ENCODE data around the gene HOXB9. TPM values are rescaled to one million over a fixed set of nuclear protein-coding genes. Genes with fewer than 3 reads are reported as not detected.

The HOXB9 gene
- total and polyA plus RNA-seq, 11 donors = not detected

DNA sequence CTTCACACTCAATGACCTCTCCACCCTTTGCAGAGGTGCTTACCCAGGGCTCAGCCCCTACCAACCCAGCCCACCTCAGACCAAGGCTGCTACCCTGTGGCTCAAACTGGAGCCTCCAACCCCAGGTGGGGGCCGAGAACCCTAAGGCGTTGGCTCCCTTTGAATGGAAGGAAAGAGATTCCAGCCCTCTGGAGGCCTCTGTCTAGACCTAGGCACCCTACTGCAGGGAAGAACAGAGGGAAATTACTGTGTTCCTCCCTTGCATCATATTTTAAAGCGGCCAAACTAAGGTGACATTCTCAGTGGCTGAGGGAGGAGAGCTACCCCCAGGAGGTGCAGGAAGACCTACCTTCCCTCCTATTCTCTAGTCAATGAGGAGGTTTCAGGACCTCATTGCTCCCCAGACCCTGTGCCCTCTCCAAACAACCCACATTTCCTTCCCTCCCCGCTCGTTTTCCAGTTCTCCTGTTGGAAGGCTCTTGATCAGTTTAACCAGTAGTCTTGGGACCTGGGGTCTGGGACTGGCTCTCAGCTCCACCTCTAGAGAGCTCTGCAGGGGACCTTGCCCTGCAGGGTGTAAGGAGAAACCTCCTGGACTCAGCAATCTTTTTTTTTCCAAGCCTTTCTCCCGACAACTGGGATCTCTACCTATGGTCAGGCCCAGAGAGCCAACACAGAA is 5.6 kb downstream of the HOXB9 start:
- no peaks in the 10 kb centered on the region for H3K9me3 ChIP-seq
- no peak for TF ChIP-seq POLR2A (IDR thresholded peaks at IDR 0.05)
- TF ChIP-seq, protein P1, sequence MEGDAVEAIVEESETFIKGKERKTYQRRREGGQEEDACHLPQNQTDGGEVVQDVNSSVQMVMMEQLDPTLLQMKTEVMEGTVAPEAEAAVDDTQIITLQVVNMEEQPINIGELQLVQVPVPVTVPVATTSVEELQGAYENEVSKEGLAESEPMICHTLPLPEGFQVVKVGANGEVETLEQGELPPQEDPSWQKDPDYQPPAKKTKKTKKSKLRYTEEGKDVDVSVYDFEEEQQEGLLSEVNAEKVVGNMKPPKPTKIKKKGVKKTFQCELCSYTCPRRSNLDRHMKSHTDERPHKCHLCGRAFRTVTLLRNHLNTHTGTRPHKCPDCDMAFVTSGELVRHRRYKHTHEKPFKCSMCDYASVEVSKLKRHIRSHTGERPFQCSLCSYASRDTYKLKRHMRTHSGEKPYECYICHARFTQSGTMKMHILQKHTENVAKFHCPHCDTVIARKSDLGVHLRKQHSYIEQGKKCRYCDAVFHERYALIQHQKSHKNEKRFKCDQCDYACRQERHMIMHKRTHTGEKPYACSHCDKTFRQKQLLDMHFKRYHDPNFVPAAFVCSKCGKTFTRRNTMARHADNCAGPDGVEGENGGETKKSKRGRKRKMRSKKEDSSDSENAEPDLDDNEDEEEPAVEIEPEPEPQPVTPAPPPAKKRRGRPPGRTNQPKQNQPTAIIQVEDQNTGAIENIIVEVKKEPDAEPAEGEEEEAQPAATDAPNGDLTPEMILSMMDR (IDR thresholded peaks at IDR 0.05) = no peak
- peaks cover 79 to 100% (median 99%) of the 10 kb centered on the region in 9 donors for H3K27me3 ChIP-seq
- WGBS, 4 donors = 19 to 29% (median 24%) methylated on average over 5 to 6 of the region's 6 CpGs
- no peak overlapping the region for H3K4me3 ChIP-seq
- ATAC-seq = no peak
- no peak overlapping the region for H3K27ac ChIP-seq
- intact Hi-C loops (cut with DNase I) = loop anchor here in 2 of 10 donors (5.0 to 10.0 kb wide), 2 partner anchors 268 to 456 kb away; no protein-coding TSS in a partner anchor
- peaks cover 0 to 23% (median 9%) of the 10 kb centered on the region in 12 donors for H3K4me1 ChIP-seq
- DNase-seq = no peak
- no peaks in the 10 kb centered on the region for H3K36me3 ChIP-seq

DNA sequence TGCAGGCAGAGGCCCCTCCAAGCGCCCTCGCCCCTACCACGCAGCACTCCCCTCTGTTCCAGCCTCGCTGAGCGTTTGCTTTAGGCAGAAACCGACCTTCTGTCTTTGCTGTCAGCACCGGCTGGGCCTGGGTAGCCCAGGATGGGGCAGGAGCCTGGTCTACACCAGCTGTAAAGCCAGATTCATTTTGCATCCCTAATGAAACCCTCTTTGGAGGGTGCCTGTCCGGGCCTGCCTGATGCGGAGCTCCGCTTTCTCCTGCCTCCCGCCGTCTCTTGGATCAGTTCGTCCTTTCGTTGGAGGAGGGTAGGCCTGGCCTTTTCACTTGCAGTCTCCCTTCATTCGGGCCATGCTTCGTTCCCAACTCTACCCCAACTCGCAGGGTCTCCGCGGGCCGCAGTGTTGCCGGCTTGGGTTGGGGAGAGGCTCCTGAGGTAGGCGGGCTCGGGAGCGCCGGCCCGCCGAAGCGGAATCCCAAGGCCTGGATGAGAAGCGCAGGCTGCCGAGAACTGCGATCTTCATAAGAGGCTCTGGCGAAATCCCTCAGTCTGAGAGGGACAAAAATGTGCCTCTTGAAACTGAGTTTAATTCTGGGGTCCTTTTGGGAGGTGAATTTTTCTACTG is 6.2 kb downstream of the HOXB9 start:
- TF ChIP-seq, protein P1 (IDR thresholded peaks at IDR 0.05) = no peak
- TF ChIP-seq POLR2A (IDR thresholded peaks at IDR 0.05) = no peak
- DNase-seq = no peak
- 14 to 19% (median 15%) methylated on average over 21 to 32 of the region's 32 CpGs for WGBS, 4 donors
- Histone ChIP-seq H3K27ac (no peak overlapping the region), H3K36me3 (no peaks in the 10 kb centered on the region), H3K4me1 (peaks cover 0 to 16% (median 2%) of the 10 kb centered on the region in 12 donors), H3K4me3 (no peak overlapping the region), H3K27me3 (peaks cover 80 to 100% (median 98%) of the 10 kb centered on the region in 9 donors), H3K9me3 (no peaks in the 10 kb centered on the region)
- intact Hi-C loops (cut with DNase I) = loop anchor here (2.0 to 10.0 kb wide), 11 partner anchors 268 to 595 kb away; no protein-coding TSS in a partner anchor
- no peak for ATAC-seq

DNA sequence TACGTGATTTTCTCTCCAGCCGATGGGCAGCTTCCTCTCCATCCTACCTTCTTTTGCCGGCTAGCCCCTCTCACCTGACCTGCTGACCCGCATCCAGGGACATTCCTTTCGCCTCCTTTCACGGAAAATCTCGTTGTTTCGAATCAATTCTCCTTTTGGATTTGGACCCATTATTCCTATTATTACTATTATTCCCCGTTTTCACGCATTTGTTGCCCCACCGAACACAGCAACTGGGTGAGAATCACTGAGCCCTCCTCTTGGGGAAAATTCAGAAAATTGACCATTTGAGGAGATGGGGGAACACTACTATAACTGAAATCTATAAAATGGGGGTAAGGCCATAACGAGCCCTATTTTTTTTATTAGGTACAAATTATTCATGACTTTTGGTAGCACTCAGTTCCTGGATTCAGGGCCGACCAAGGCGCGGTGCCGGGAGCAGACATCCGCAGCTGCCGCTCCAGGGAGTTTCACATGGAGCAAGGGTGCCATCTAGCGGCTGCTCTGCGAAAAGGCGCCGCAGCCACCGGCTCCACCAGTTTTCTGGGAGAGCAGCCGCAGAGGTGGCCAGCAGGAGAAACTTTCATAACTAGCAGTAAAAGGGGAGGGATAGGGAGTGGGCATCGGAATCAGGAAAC is 7.8 kb downstream of the HOXB9 start:
- H3K27me3 ChIP-seq = peaks cover 86 to 100% (median 98%) of the 10 kb centered on the region in 9 donors

More for the DNA sequence above, 7.8 kb downstream of the HOXB9 start:
- no peaks in the 10 kb centered on the region for H3K36me3 ChIP-seq
- TF ChIP-seq, protein P1 (IDR thresholded peaks at IDR 0.05) = peak; percentile 95 to 99 (median 98)
- no peak for TF ChIP-seq POLR2A (IDR thresholded peaks at IDR 0.05)
- intact Hi-C loops (cut with DNase I) = loop anchor here (1.0 to 10.0 kb wide), 12 partner anchors 281 to 594 kb away; no protein-coding TSS in a partner anchor
- DNase-seq (peak; percentile 80 to 91 (median 85)), ATAC-seq (peak; percentile 69 to 92 (median 89))
- WGBS, 4 donors = 3 to 6% (median 4%) methylated on average over 25 of the region's 25 CpGs
- H3K4me1 ChIP-seq = peaks cover 0 to 22% (median 2%) of the 10 kb centered on the region in 12 donors
- H3K27ac ChIP-seq = no peak overlapping the region
- H3K9me3 ChIP-seq = no peaks in the 10 kb centered on the region
- no peak overlapping the region for H3K4me3 ChIP-seq
